HepG2 (cell line): ENCODE data around the gene FAM89B. TPM values are rescaled to one million over a fixed set of nuclear protein-coding genes. Genes with fewer than 3 reads are reported as not detected.

Experiments used
- DPF2 ChIP-seq: sonication (generic); formaldehyde crosslinking; IDR thresholded peaks from 2 replicates; pipeline ENCODE4 v1.4.0; 2020; ENCODE audit warnings: mild to moderate bottlenecking, low read depth, missing genetic modification reagents, borderline replicate concordance
- MAX ChIP-seq: IDR thresholded peaks from 2 replicates; pipeline ENCODE4 v1.6.1; 2012; ENCODE audit warnings: inconsistent platforms
- NFYC ChIP-seq: IDR thresholded peaks from 2 replicates; pipeline ENCODE4 v1.6.1; 2016; ENCODE audit warnings: missing genetic modification reagents, missing compliant biosample characterization
- SOX6 ChIP-seq, 2 experiments: fragments of 450-650 bp in 1 of 2; sonication (generic) in 1 of 2; formaldehyde crosslinking in 1 of 2; IDR thresholded peaks; 2 replicates each; pipeline versions ENCODE4 v1.4.0 to v1.6.1; 2017 to 2020; ENCODE audit warnings: antibody characterized with exemption in 1 of 2, mild to moderate bottlenecking in 1 of 2, missing genetic modification reagents in 1 of 2
- TEF ChIP-seq: sonication (generic); formaldehyde crosslinking; IDR thresholded peaks from 2 replicates; pipeline ENCODE4 v1.5.0; 2020; ENCODE audit warnings: missing genetic modification reagents
- ZBTB3 ChIP-seq: sonication (generic); formaldehyde crosslinking; IDR thresholded peaks from 2 replicates; pipeline ENCODE4 v1.4.0; 2020; ENCODE audit warnings: low read depth, mild to moderate bottlenecking, moderate library complexity, missing genetic modification reagents, borderline replicate concordance
- ZFYVE20 ChIP-seq: sonication (generic); formaldehyde crosslinking; IDR thresholded peaks from 2 replicates; pipeline ENCODE4 v1.8.0; 2023; ENCODE audit warnings: low read depth, mild to moderate bottlenecking, moderate library complexity, missing genetic modification reagents, borderline replicate concordance
- polyA plus RNA-seq, 8 experiments: library from polyadenylated mRNA; depleted of rRNA in 3 of 8; stranded (reverse) in 7 of 8; unstranded in 1 of 8; fragments of >200 nt; fragmentation: Illumina TruSeq in 4 of 8; extraction: Trizol in 4 of 8; gene quantifications; 2 replicates each; pipeline versions ENCODE4 v1.2.1 to v1.2.3, GENCODE V29; 2011 to 2016; ENCODE audit warnings: low read depth in 4 of 8, missing spikeins in 1 of 8, mixed read lengths in 1 of 8; ENCODE audit not compliant: insufficient read depth in 1 of 8
- total RNA-seq, 5 experiments: library from RNA; depleted of rRNA; stranded (reverse); fragments of >200 nt; fragmentation: Illumina TruSeq; extraction: Trizol; gene quantifications; 2 replicates each; pipeline ENCODE4 v1.2.3, GENCODE V29; 2016; ENCODE audit warnings: low read depth in 1 of 5
- TF ChIP-seq, protein P1 (sequence below): sonication (generic); formaldehyde crosslinking; IDR thresholded peaks from 2 replicates; pipeline ENCODE4 v1.8.0; 2023; ENCODE audit warnings: mild to moderate bottlenecking, missing genetic modification reagents
- TF ChIP-seq, protein P2 (sequence below): IDR thresholded peaks from 2 replicates; pipeline ENCODE4 v1.6.1; 2016; ENCODE audit warnings: mild to moderate bottlenecking, missing biosample characterization, missing genetic modification reagents
- TF ChIP-seq, protein P3 (sequence below): sonication (generic); formaldehyde crosslinking; IDR thresholded peaks from 2 replicates; pipeline ENCODE4 v1.8.1; 2023; ENCODE audit warnings: missing genetic modification reagents, inconsistent platforms, borderline replicate concordance

FAM89B gene
- total and polyA plus RNA-seq, 2 of the 13 experiments (the other 11 are each of a cell fraction or from before 2014, with no cell fraction given): 5.7 to 8.0 TPM

DNA sequence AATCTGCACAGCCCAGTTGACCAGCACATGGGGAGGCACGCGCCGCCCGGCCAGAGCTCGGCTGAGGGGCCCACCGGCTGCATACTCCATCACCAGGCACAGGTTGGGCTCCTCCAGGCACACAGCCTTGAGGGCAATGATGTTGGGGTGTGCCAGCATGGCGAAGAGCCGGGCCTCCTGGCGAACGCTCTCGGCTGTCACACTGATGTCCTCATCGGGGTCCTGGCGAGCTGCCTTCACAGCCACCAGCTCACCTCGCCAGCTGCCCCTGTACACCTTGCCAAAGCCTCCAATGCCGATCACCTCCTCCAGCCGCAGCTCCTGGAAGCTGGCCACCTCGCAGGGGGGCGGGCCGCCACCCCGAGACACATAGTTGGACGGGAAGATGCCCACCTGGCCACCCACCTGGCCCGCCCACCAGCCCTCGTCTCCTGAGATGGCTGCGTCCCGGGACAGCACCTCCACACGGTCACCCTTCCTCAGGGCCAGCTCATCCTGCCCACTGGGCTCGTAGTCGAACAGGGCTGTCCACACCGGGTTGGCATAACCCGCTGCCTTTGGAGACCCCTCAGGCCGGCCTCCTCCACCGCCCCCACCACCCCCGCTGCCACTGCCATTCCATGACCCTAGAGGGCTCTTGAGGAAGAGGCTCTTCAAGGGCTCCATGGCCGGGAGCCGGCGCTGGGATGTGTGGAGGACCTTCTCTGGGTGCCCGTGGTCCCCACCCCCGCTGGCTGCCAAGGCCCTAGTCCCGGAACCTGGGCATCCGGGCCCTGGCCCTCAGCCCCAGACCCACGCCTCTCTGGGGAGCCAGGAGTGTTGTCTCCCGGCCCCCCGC is 41.0 kb downstream of the FAM89B start (continued):
- TF ChIP-seq MAX (no peak), ZBTB3 (no peak), ZFYVE20 (CRISPR knock-in tag) (no peak), DPF2 (CRISPR knock-in tag) (no peak), NFYC (CRISPR knock-in tag) (no peak), SOX6 (IDR thresholded peaks at IDR 0.05) (no peak), SOX6 (CRISPR knock-in tag; IDR thresholded peaks at IDR 0.05) (no peak), TEF (CRISPR knock-in tag) (no peak)
- TF ChIP-seq, protein P1, sequence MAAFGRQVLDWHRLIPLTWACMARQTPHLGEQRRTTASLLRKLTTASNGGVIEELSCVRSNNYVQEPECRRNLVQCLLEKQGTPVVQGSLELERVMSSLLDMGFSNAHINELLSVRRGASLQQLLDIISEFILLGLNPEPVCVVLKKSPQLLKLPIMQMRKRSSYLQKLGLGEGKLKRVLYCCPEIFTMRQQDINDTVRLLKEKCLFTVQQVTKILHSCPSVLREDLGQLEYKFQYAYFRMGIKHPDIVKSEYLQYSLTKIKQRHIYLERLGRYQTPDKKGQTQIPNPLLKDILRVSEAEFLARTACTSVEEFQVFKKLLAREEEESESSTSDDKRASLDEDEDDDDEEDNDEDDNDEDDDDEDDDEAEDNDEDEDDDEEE: no peak
- TF ChIP-seq, protein P2, sequence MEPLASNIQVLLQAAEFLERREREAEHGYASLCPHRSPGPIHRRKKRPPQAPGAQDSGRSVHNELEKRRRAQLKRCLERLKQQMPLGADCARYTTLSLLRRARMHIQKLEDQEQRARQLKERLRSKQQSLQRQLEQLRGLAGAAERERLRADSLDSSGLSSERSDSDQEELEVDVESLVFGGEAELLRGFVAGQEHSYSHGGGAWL (CRISPR knock-in tag): no peak
- TF ChIP-seq, protein P3, sequence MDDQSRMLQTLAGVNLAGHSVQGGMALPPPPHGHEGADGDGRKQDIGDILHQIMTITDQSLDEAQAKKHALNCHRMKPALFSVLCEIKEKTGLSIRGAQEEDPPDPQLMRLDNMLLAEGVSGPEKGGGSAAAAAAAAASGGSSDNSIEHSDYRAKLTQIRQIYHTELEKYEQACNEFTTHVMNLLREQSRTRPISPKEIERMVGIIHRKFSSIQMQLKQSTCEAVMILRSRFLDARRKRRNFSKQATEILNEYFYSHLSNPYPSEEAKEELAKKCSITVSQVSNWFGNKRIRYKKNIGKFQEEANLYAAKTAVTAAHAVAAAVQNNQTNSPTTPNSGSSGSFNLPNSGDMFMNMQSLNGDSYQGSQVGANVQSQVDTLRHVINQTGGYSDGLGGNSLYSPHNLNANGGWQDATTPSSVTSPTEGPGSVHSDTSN (CRISPR knock-in tag): no peak
- TF ChIP-seq, all 625 proteins: peak for 18
